T1000 (cell line): Measurements from ENCODE around the gene SLC25A44.
A peak's percentile ranks its signal among the peaks of the same experiment; 100 is the strongest.

Source experiments
- DNase-seq: peaks from one replicate; lab custom pipeline; 2025; ENCODE audit warnings: mixed read lengths; lab: John Stamatoyannopoulos, UW

Gene SLC25A44, protein sequence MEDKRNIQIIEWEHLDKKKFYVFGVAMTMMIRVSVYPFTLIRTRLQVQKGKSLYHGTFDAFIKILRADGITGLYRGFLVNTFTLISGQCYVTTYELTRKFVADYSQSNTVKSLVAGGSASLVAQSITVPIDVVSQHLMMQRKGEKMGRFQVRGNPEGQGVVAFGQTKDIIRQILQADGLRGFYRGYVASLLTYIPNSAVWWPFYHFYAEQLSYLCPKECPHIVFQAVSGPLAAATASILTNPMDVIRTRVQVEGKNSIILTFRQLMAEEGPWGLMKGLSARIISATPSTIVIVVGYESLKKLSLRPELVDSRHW

DNA sequence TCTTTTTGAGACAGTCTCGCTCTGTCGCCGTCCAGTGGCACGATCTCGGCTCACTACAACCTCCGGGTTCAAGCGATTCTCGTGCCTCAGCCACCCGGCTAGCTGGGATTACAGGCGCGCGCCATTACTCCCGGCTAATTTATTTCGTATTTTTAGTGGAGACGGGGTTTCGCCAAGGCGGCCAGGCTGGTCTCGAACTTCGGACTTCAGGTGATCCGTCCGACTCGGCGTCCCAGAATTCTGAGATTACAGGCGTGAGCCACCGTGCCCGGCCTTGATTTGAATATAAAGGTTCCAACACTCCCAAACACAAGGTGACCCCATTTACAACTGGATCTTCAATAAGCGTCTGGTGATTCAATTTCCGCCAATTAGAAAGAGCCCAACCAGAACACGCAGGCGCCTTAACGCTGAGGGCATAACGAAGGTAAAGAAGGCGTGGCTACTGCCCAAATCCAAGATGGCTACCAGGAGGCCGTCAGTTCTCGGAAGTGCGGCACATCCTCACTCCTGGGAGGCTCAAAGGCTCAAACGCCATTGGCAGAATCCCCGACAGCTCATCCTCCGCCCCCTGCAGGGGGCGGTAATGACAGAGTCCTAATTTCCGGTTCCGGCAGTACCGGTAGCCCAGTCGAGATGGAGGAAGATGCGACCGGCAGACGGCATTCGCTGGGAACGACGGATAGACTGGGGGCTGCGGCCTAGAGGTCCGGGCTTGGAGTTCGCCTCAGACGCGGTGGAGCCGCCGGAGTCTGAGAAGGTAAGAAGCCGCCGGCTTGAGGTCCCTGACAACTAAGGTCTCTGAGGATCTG, at the start of gene SLC25A44:
Gene SLC25A44, plus strand, starts transcription at position 617 of the 812 bp plus-strand sequence. CDS start 5,744 bp downstream, outside the sequence.
- DNase-seq: peak; percentile 97

DNA sequence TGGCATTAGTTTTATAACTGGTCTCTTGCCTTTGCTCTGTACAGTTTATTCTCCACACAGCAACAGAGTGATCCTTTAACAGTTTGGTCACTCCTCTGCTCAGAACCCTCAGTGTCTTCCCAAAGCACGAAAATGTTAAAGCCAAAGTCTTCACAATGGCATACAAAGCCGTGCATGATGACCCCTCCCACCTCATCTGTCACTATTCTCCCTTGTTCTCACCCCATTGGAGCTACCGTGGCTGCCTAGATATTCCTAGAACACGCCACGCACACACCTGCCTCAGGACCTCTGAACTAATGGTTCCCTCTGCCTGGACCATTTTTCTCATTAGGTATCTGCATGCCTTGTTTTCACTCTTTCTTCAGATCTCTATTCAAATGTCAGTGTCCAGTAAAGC, 49.2 kb upstream of the SLC25A44 start:
- DNase-seq: no peak

DNA sequence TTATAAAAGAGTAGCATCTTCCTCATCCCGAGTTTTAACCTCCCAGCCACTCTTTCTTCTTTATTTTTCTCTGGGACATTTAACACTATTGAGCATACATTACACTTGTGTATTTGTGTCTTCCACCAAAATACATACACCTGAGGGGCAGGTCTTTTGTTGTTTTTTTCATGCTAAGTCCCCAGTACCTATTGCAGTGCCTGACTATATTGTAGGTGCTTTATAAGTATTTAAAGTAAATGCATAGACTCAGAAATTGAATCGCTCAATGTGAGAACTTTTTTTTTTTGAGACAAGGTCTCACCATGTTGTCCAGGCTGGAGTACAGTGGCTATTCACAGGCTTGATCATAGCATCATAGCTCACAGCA, 48.3 kb upstream of the SLC25A44 start:
- DNase-seq: no peak

DNA sequence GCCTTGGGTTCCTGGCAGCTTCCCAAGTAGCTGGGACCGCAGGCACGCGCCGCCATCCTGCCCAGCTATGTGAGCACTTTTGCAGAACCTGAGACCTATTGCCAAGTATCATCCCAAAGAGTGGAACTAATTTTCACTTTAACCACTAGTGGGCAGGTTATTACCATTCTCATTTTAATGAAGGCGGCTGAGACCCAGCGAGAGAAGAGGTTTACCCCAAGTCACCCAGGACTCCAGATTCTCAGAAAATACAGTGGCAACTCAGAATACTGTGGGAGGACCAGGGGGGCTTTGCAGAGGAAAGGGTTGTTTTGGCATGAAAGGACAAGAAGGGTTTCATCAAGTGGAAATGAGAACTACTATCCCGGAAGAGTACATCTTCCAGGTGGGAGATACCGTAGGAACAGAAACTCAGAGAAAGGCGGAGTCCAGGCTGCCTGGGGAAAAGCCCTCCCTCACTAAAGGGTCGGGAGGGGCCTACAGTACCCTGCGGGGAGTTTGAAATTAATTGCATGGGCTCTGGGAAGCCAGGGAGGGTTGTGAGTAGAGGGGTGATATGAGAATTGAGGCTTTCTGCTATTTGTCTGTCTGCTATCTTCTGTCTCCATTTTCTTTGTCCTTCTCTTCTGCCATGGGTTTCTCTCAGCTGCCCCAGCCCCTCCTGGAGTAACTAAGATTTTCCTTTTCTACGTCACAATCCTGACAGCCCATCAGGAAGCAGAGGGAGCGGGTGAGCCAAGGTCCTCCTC, 47.7 kb upstream of the SLC25A44 start:
- DNase-seq: peak; percentile 75

GRCh38 chr1:156146769-156147405, 47.0 kb upstream of the SLC25A44 start:
- DNase-seq: no peak

- no peak for DNase-seq
Measured at GRCh38 chr1:156148216-156148615, 45.7 kb upstream of the SLC25A44 start.

DNA sequence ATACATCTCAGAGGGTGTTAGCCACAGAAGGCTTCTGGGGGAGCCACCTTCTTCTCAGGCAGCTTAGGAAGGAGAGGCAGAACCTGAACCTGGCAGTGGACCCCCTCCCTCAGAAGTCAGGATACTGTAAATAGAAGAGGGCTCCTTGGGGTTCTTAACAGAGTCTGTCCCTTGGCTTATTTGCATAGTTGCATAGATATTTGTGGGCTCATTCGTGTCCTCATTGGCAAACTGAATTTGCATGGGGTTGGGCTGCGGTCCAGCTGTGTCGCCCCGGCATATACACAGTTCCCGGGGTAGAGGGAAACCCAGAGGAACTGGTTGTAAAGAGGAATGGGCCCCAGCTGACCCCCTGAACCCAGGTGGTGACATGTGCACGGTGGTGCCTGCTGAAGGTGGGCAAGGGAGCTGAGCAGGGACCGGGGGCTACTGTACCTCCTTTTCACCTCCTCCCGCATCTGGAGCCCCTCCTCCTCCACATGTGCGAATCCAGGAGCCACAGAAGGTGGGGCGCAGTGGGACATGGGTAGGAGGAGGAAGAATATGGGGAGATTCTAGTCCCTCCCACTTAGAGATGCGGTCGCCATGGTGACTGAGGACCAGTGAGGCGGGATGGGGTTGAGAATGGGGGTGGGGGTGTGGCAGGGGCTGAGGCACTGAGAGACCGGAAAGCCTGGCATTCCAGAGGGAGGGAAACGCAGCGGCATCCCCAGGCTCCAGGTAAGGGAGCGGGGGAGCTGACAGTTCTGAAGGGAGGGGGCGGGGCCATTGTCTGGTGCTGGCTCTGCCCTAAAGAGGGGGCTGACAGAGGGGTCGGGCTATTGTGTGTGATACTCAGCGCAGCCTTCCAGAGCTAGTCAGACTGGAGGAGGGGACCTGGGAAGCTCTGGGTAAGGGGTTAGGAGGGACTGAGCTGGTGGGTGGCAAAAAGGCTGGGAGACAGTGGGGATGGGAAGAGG, 44.3 kb upstream of the SLC25A44 start:
- DNase-seq: no peak

DNA sequence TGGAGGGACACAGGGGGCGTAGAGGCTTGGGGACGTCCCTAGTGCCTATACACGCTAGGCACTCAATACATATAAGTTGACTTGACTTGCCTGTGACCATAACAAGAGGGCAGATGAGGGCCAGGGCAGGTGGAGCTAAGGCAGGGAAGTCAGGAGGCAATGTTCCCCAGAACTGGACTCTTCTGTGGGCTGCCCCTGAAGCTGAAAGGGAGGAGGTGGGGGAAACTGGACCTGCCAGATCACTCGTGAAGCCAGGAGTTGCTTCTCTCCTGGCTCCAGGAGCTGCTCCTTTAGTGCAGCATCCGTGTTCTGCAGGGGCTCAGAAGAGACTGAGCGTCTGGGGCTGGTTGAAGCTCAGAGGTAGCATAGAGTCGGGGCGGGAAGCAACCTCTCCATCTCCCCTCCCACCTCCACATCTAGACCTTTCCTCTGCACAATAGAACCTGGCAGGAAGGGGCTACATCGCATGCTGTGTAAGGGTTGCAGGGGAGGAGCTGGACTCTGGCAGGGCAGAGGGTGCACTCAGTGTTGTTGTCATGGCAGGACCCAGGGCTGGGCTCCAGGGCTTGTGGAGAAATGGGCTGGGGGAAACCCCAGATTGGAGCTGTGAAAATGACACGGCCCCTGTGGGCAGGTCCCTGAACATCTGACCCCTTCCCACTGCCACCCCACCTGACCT, 43.4 kb upstream of the SLC25A44 start:
- DNase-seq: no peak

GRCh38 chr1:156151093-156151688, 42.7 kb upstream of the SLC25A44 start:
- DNase-seq: no peak

DNA sequence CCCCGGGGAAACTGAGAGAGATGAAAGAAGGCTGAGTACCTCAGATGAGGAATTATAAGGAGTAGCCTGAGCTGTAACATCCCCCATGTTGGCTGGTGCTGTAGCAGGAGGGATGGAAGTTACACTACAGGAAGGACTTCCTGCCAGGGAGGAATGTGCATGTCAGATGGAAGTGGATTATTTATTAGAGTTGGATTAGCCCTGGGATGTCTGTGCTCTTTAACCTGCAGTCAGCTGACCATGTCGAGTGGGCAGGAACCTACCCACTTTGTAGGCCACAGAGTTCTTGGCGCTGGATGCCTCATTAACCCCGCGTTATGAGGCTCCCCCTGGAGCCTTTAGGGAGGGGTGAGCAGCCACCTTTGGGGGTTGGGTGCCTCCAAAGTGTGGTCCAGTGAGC, 41.3 kb upstream of the SLC25A44 start:
- DNase-seq: no peak

DNA sequence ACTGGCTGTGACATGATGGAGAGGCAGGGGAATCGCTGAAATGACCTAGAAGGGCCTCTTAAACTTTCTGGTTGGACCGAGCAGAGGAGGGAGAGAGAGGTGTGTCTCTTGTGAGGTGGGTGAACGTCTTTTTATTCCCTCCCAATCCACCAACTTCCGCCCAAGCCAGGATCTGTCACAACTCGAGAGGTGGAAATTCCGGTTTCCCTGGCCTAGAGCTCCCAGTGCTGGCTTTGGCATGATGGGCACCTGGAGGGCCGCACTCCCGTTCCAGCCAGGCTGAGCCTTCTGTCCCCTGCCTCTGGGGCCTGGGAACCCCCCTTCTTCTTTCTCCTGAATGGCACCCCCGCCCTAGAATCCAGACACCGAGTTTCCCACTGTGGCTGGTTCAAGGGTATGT, 40.5 kb upstream of the SLC25A44 start, which contains the start of gene SEMA4A:
Gene SEMA4A, plus strand, starts transcription at position 224 of the 400 bp plus-strand sequence. CDS start 994 bp downstream, outside the sequence.
- no peak for DNase-seq

DNA sequence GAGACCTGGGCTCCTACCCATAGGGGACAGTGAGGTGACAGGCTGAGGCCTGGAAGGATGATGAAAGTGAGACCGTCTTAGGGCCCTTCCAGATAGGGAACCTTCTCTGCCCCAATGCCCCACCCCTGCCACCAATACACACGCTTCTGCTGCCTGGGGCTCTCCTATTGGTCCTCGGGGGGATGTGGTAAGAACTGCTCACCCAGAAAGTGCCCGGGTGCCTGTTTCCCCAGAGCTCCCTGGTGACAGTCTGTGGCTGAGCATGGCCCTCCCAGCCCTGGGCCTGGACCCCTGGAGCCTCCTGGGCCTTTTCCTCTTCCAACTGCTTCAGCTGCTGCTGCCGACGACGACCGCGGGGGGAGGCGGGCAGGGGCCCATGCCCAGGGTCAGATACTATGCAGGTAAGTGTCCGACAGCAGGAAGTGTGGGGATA, 39.6 kb upstream of the SLC25A44 start:
- no peak for DNase-seq

- DNase-seq: no peak
Measured at GRCh38 chr1:156155756-156156510, 38.0 kb upstream of the SLC25A44 start.

GRCh38 chr1:156157506-156157905, 36.4 kb upstream of the SLC25A44 start:
- no peak for DNase-seq

DNA sequence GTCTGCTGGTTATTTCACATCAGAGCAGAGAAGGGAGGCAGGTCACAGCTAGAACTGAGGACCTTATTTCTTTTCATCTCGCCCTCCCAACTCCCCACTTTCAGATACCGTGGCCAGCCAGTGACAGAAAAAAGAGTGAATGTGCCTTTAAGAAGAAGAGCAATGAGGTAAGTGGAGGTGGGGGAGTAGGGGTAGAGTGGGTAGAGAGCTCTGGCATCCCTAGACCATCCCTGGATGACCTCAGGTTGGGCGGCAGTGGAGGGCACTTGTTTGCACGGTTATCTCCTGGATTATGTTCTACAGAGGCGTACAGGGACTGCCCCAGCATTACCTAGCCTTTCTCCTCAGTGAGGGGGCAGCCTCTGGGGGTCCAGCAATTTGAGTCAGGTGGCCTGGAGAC, 35.9 kb upstream of the SLC25A44 start:
- no peak for DNase-seq

GRCh38 chr1:156160000-156160742, 33.7 kb upstream of the SLC25A44 start:
- no peak for DNase-seq

GRCh38 chr1:156160743-156161171, 33.1 kb upstream of the SLC25A44 start:
- DNase-seq: peak; percentile 42

DNA sequence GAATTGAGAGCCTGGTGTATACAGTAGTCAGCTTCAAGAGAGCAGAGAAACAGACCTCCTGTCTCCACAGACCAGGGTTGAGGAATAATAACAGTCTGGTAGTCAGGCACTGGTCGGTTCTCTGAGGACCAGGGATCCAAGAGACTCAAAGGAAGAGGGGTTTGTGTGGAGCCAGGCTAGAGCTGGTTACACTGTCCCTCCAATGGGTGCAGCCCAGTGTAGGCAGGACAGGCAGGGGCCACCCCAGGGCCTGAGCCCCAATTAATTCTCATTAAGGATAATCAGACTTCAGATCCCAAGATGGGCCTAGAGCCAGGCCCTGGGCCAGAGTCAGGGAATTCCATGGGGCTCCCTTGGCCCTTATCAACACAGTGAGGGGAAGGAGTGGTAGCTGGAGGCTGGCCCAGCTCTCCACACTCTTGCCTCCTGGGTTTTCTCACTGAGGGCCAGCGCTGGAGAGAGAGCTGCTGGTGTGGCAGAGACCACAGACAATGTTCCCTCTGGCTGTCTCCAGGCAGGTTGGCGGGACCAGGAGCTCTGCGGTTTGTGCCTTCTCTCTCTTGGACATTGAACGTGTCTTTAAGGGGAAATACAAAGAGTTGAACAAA, 31.4 kb upstream of the SLC25A44 start:
- DNase-seq: no peak
